GM19452 (cell line): ENCODE data around the gene HOMER1.
"Not testable (repeated sequence)": the region's sequence is repeated elsewhere in the genome, so short reads cannot be mapped to it uniquely, and the experiment has no call there.

ENCODE experiments used
- ATAC-seq: cut with Tn5 transposase; IDR thresholded peaks from one replicate; pipeline ENCODE4 v1.9.1; 2021; ENCODE audit not compliant: unreplicated experiment

The HOMER1 gene

GRCh38 chr5:79423296-79423695 lies 90.6 kb downstream of the HOMER1 start:
- ATAC-seq = no peak

GRCh38 chr5:79420248-79420647 lies 93.7 kb downstream of the HOMER1 start:
- no peak for ATAC-seq

- ATAC-seq = no peak
Observed at GRCh38 chr5:79418276-79418675, 95.7 kb downstream of the HOMER1 start.

GRCh38 chr5:79417495-79417894 lies 96.4 kb downstream of the HOMER1 start:
- ATAC-seq = no peak

- peak; percentile 83 for ATAC-seq
Observed at GRCh38 chr5:79416499-79416898, 97.4 kb downstream of the HOMER1 start.

GRCh38 chr5:79413112-79413511 lies 100.8 kb downstream of the HOMER1 start:
- no peak for ATAC-seq

- no peak for ATAC-seq
Observed at GRCh38 chr5:79408028-79408427, 105.9 kb downstream of the HOMER1 start.

- ATAC-seq = no peak
Observed at GRCh38 chr5:79407591-79407990, 106.3 kb downstream of the HOMER1 start.

- no peak for ATAC-seq
Observed at GRCh38 chr5:79401216-79401615, 112.7 kb downstream of the HOMER1 start.

- no peak for ATAC-seq
Observed at GRCh38 chr5:79399046-79399445, 114.9 kb downstream of the HOMER1 start.

GRCh38 chr5:79397080-79397479 lies 116.9 kb downstream of the HOMER1 start:
- ATAC-seq = no peak

GRCh38 chr5:79396265-79396664 lies 117.7 kb downstream of the HOMER1 start:
- no peak for ATAC-seq

GRCh38 chr5:79395296-79395695 lies 118.6 kb downstream of the HOMER1 start:
- no peak for ATAC-seq

GRCh38 chr5:79392776-79393175 lies 121.2 kb downstream of the HOMER1 start:
- no peak for ATAC-seq

GRCh38 chr5:79386679-79387078 lies 127.3 kb downstream of the HOMER1 start:
- ATAC-seq = no peak

- not testable (repeated sequence) for ATAC-seq
Observed at GRCh38 chr5:79385126-79385525, 128.8 kb downstream of the HOMER1 start.

- ATAC-seq = no peak
Observed at GRCh38 chr5:79378510-79379186, 135.3 kb downstream of the HOMER1 start.

GRCh38 chr5:79357398-79357797 lies 156.5 kb downstream of the HOMER1 start:
- ATAC-seq = no peak

- ATAC-seq = no peak
Observed at GRCh38 chr5:79349881-79350280, 164.1 kb downstream of the HOMER1 start.

GRCh38 chr5:79349047-79349446 lies 164.9 kb downstream of the HOMER1 start:
- no peak for ATAC-seq

- ATAC-seq = no peak
Observed at GRCh38 chr5:79346420-79346824, 167.5 kb downstream of the HOMER1 start.

- no peak for ATAC-seq
Observed at GRCh38 chr5:79333852-79334557, 179.9 kb downstream of the HOMER1 start.

GRCh38 chr5:79330071-79330470 lies 183.9 kb downstream of the HOMER1 start:
- no peak for ATAC-seq
